Measurements from ENCODE around the gene FOXP1. TPM values are rescaled to one million over a fixed set of nuclear protein-coding genes. Genes with fewer than 3 reads are reported as not detected.

FOXP1 gene
- total and polyA plus RNA-seq, 2 of the 8 experiments (the other 6 are each of a cell fraction or from before 2014, with no cell fraction given) = 13.9 to 25.4 TPM

DNA sequence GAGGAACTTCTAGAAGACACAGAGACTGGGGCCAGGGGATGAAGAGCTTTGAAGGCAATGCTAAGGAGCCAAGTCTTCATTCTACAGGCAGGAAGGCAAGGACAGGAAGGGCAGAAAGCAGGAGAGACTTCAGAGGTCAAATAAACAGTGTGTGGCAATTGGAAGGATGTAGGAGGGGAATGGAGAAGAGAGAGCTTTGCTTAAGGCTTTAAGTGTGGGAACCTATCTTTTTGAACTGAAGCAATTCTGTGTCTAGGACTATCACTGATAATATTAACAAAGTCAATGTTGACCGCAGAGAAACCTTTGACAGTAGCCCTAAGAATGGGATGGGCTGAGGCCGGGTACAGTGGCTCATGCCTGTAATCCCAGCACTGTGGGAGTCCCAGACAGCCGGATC is 325.0 kb downstream of the FOXP1 start (continued):
- TF ChIP-seq GABPA (IDR thresholded peaks at IDR 0.05; ENCODE audit: borderline replicate concordance, insufficient read depth, low read length) = no peak
- TF ChIP-seq RFX5 (IDR thresholded peaks at IDR 0.05; ENCODE audit: borderline replicate concordance, low read depth, low read length) = no peak
- no peak for TF ChIP-seq KDM4A (IDR thresholded peaks at IDR 0.05; ENCODE audit: low read depth, low read length, severe bottlenecking)
- TF ChIP-seq, protein P1, sequence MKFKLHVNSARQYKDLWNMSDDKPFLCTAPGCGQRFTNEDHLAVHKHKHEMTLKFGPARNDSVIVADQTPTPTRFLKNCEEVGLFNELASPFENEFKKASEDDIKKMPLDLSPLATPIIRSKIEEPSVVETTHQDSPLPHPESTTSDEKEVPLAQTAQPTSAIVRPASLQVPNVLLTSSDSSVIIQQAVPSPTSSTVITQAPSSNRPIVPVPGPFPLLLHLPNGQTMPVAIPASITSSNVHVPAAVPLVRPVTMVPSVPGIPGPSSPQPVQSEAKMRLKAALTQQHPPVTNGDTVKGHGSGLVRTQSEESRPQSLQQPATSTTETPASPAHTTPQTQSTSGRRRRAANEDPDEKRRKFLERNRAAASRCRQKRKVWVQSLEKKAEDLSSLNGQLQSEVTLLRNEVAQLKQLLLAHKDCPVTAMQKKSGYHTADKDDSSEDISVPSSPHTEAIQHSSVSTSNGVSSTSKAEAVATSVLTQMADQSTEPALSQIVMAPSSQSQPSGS (IDR thresholded peaks at IDR 0.05; ENCODE audit: low read length) = no peak
- no peak for TF ChIP-seq CBX5 (IDR thresholded peaks at IDR 0.05; ENCODE audit: low read depth, low read length)
- TF ChIP-seq, protein P2, sequence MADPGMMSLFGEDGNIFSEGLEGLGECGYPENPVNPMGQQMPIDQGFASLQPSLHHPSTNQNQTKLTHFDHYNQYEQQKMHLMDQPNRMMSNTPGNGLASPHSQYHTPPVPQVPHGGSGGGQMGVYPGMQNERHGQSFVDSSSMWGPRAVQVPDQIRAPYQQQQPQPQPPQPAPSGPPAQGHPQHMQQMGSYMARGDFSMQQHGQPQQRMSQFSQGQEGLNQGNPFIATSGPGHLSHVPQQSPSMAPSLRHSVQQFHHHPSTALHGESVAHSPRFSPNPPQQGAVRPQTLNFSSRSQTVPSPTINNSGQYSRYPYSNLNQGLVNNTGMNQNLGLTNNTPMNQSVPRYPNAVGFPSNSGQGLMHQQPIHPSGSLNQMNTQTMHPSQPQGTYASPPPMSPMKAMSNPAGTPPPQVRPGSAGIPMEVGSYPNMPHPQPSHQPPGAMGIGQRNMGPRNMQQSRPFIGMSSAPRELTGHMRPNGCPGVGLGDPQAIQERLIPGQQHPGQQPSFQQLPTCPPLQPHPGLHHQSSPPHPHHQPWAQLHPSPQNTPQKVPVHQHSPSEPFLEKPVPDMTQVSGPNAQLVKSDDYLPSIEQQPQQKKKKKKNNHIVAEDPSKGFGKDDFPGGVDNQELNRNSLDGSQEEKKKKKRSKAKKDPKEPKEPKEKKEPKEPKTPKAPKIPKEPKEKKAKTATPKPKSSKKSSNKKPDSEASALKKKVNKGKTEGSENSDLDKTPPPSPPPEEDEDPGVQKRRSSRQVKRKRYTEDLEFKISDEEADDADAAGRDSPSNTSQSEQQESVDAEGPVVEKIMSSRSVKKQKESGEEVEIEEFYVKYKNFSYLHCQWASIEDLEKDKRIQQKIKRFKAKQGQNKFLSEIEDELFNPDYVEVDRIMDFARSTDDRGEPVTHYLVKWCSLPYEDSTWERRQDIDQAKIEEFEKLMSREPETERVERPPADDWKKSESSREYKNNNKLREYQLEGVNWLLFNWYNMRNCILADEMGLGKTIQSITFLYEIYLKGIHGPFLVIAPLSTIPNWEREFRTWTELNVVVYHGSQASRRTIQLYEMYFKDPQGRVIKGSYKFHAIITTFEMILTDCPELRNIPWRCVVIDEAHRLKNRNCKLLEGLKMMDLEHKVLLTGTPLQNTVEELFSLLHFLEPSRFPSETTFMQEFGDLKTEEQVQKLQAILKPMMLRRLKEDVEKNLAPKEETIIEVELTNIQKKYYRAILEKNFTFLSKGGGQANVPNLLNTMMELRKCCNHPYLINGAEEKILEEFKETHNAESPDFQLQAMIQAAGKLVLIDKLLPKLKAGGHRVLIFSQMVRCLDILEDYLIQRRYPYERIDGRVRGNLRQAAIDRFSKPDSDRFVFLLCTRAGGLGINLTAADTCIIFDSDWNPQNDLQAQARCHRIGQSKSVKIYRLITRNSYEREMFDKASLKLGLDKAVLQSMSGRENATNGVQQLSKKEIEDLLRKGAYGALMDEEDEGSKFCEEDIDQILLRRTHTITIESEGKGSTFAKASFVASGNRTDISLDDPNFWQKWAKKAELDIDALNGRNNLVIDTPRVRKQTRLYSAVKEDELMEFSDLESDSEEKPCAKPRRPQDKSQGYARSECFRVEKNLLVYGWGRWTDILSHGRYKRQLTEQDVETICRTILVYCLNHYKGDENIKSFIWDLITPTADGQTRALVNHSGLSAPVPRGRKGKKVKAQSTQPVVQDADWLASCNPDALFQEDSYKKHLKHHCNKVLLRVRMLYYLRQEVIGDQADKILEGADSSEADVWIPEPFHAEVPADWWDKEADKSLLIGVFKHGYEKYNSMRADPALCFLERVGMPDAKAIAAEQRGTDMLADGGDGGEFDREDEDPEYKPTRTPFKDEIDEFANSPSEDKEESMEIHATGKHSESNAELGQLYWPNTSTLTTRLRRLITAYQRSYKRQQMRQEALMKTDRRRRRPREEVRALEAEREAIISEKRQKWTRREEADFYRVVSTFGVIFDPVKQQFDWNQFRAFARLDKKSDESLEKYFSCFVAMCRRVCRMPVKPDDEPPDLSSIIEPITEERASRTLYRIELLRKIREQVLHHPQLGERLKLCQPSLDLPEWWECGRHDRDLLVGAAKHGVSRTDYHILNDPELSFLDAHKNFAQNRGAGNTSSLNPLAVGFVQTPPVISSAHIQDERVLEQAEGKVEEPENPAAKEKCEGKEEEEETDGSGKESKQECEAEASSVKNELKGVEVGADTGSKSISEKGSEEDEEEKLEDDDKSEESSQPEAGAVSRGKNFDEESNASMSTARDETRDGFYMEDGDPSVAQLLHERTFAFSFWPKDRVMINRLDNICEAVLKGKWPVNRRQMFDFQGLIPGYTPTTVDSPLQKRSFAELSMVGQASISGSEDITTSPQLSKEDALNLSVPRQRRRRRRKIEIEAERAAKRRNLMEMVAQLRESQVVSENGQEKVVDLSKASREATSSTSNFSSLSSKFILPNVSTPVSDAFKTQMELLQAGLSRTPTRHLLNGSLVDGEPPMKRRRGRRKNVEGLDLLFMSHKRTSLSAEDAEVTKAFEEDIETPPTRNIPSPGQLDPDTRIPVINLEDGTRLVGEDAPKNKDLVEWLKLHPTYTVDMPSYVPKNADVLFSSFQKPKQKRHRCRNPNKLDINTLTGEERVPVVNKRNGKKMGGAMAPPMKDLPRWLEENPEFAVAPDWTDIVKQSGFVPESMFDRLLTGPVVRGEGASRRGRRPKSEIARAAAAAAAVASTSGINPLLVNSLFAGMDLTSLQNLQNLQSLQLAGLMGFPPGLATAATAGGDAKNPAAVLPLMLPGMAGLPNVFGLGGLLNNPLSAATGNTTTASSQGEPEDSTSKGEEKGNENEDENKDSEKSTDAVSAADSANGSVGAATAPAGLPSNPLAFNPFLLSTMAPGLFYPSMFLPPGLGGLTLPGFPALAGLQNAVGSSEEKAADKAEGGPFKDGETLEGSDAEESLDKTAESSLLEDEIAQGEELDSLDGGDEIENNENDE (IDR thresholded peaks at IDR 0.05; ENCODE audit: insufficient replicate concordance, low read length) = no peak

Data from H1 (cell line).